Cardiac muscle cell (in vitro differentiated cells and primary cell): ENCODE results near the gene ABHD8. TPM values are rescaled to one million over a fixed set of nuclear protein-coding genes. Genes with fewer than 3 reads are reported as not detected.

Experiments
- DNase-seq, 2 donors: peaks; one replicate each; pipeline versions ENCODE4 v3.0.0 to v3.0.0-alpha.2; 2010 to 2017; ENCODE audit warnings: low read depth in 1 of 2, low spot score in 1 of 2
- H3K27ac ChIP-seq: fragments of 200-600 bp; sonication (generic); 2 replicates; pipeline ENCODE4 v1.5.1; 2016
- H3K27me3 ChIP-seq: fragments of 200-600 bp; sonication (generic); 2 replicates; pipeline ENCODE4 v1.6.0; 2016; ENCODE audit warnings: control low read depth
- H3K36me3 ChIP-seq: fragments of 200-600 bp; sonication (generic); 2 replicates; pipeline ENCODE4 v1.5.1; 2016; ENCODE audit warnings: control low read depth
- H3K4me1 ChIP-seq: fragments of 200-600 bp; sonication (generic); 2 replicates; pipeline ENCODE4 v1.8.1; 2017; ENCODE audit warnings: low read depth, mild to moderate bottlenecking, mixed run types
- H3K4me3 ChIP-seq: fragments of 200-600 bp; sonication (generic); 2 replicates; pipeline ENCODE4 v1.5.1; 2016; ENCODE audit warnings: mild to moderate bottlenecking
- H3K9me3 ChIP-seq: fragments of 200-600 bp; sonication (generic); 2 replicates; pipeline ENCODE4 v1.5.1; 2017; ENCODE audit warnings: low read depth, mild to moderate bottlenecking, control low read depth
- CTCF ChIP-seq: IDR thresholded peaks from 2 replicates; pipeline ENCODE4 v1.5.1; 2012; ENCODE audit warnings: low read depth, mild to moderate bottlenecking, low read length
- polyA plus RNA-seq: library from polyadenylated mRNA; unstranded; fragments of >200 nt; fragmentation: Nextera tagmentation; extraction: Ambion mirVana; gene quantifications from 2 replicates; pipeline ENCODE4 v1.2.1, GENCODE V29; 2016
- total RNA-seq: library from RNA; depleted of rRNA; stranded (reverse); fragments of >200 nt; gene quantifications from 2 replicates; pipeline ENCODE4 v1.2.3, GENCODE V29; 2016

Gene ABHD8
- total and polyA plus RNA-seq, 2 experiments from 2014 or later = 38.1 to 50.6 TPM

- Histone ChIP-seq H3K4me3 (no peak overlapping the region), H3K27ac (no peak overlapping the region), H3K27me3 (no peaks in the 10 kb centered on the region), H3K36me3 (peaks cover 11% of the 10 kb centered on the region), H3K9me3 (no peaks in the 10 kb centered on the region), H3K4me1 (peaks cover 3% of the 10 kb centered on the region)
- TF ChIP-seq CTCF = no peak
- DNase-seq = no peak
Observed at GRCh38 chr19:17268754-17269153, 34.5 kb downstream of the ABHD8 start.

- no peaks in the 10 kb centered on the region for H3K9me3 ChIP-seq
- no peaks in the 10 kb centered on the region for H3K27me3 ChIP-seq
- peak within 1 kb of the TSS; percentile 74 for H3K27ac ChIP-seq
- DNase-seq = peak; percentile 97 to 99
- H3K4me3 ChIP-seq = peak within 1 kb of the TSS; percentile 48
- H3K4me1 ChIP-seq = peaks cover 3% of the 10 kb centered on the region
- TF ChIP-seq CTCF = no peak
- H3K36me3 ChIP-seq = peaks cover 11% of the 10 kb centered on the region
Observed at GRCh38 chr19:17266975-17267788, 36.0 kb downstream of the ABHD8 start, which contains the start of gene BABAM1. TSS of gene BABAM1 (plus strand) at chr19:17267443. CDS start at chr19:17268807, 1,364 bp downstream.

- no peak overlapping the region for H3K4me3 ChIP-seq
- no peak for TF ChIP-seq CTCF
- no peaks in the 10 kb centered on the region for H3K27me3 ChIP-seq
- peaks cover 6% of the 10 kb centered on the region for H3K36me3 ChIP-seq
- H3K4me1 ChIP-seq = peaks cover 3% of the 10 kb centered on the region
- no peaks in the 10 kb centered on the region for H3K9me3 ChIP-seq
- DNase-seq = no peak
- H3K27ac ChIP-seq = no peak overlapping the region
Observed at GRCh38 chr19:17266589-17266974, 36.6 kb downstream of the ABHD8 start.

GRCh38 chr19:17266026-17266425 is 37.2 kb downstream of the ABHD8 start:
- no peaks in the 10 kb centered on the region for H3K27me3 ChIP-seq
- no peaks in the 10 kb centered on the region for H3K9me3 ChIP-seq
- no peak overlapping the region for H3K4me3 ChIP-seq
- no peak for TF ChIP-seq CTCF
- peaks cover under 1% of the 10 kb centered on the region for H3K36me3 ChIP-seq
- H3K4me1 ChIP-seq = peaks cover 3% of the 10 kb centered on the region
- no peak for DNase-seq
- no peak overlapping the region for H3K27ac ChIP-seq

GRCh38 chr19:17264641-17264979 is 38.6 kb downstream of the ABHD8 start, which contains the start of gene USHBP1:
TSS of gene USHBP1 (minus strand) at chr19:17264745. CDS start at chr19:17264299, 446 bp downstream.
- Histone ChIP-seq H3K9me3 (no peaks in the 10 kb centered on the region), H3K27me3 (no peaks in the 10 kb centered on the region), H3K27ac (no peak within 1 kb of the TSS), H3K4me1 (peaks cover 3% of the 10 kb centered on the region), H3K36me3 (no peaks in the 10 kb centered on the region), H3K4me3 (no peak within 1 kb of the TSS)
- TF ChIP-seq CTCF = no peak
- DNase-seq = no peak
